Cardiac muscle cell (in vitro differentiated cells and primary cell): ENCODE results near the gene DAB2IP. TPM values are rescaled to one million over a fixed set of nuclear protein-coding genes. Genes with fewer than 3 reads are reported as not detected.

Source experiments
- DNase-seq, 2 donors: peaks; one replicate each; pipeline versions ENCODE4 v3.0.0 to v3.0.0-alpha.2; 2010 to 2017; ENCODE audit warnings: low read depth in 1 of 2, low spot score in 1 of 2
- H3K27ac ChIP-seq: fragments of 200-600 bp; sonication (generic); 2 replicates; pipeline ENCODE4 v1.5.1; 2016
- H3K27me3 ChIP-seq: fragments of 200-600 bp; sonication (generic); 2 replicates; pipeline ENCODE4 v1.6.0; 2016; ENCODE audit warnings: control low read depth
- H3K36me3 ChIP-seq: fragments of 200-600 bp; sonication (generic); 2 replicates; pipeline ENCODE4 v1.5.1; 2016; ENCODE audit warnings: control low read depth
- H3K4me1 ChIP-seq: fragments of 200-600 bp; sonication (generic); 2 replicates; pipeline ENCODE4 v1.8.1; 2017; ENCODE audit warnings: low read depth, mild to moderate bottlenecking, mixed run types
- H3K4me3 ChIP-seq: fragments of 200-600 bp; sonication (generic); 2 replicates; pipeline ENCODE4 v1.5.1; 2016; ENCODE audit warnings: mild to moderate bottlenecking
- H3K9me3 ChIP-seq: fragments of 200-600 bp; sonication (generic); 2 replicates; pipeline ENCODE4 v1.5.1; 2017; ENCODE audit warnings: low read depth, mild to moderate bottlenecking, control low read depth
- polyA plus RNA-seq: library from polyadenylated mRNA; unstranded; fragments of >200 nt; fragmentation: Nextera tagmentation; extraction: Ambion mirVana; gene quantifications from 2 replicates; pipeline ENCODE4 v1.2.1, GENCODE V29; 2016
- total RNA-seq: library from RNA; depleted of rRNA; stranded (reverse); fragments of >200 nt; gene quantifications from 2 replicates; pipeline ENCODE4 v1.2.3, GENCODE V29; 2016
- TF ChIP-seq, protein P1 (sequence below): IDR thresholded peaks from 2 replicates; pipeline ENCODE4 v1.5.1; 2012; ENCODE audit warnings: low read depth, mild to moderate bottlenecking, low read length

Gene DAB2IP
- total and polyA plus RNA-seq, 2 experiments from 2014 or later, result 25.7 to 105 TPM

DNA sequence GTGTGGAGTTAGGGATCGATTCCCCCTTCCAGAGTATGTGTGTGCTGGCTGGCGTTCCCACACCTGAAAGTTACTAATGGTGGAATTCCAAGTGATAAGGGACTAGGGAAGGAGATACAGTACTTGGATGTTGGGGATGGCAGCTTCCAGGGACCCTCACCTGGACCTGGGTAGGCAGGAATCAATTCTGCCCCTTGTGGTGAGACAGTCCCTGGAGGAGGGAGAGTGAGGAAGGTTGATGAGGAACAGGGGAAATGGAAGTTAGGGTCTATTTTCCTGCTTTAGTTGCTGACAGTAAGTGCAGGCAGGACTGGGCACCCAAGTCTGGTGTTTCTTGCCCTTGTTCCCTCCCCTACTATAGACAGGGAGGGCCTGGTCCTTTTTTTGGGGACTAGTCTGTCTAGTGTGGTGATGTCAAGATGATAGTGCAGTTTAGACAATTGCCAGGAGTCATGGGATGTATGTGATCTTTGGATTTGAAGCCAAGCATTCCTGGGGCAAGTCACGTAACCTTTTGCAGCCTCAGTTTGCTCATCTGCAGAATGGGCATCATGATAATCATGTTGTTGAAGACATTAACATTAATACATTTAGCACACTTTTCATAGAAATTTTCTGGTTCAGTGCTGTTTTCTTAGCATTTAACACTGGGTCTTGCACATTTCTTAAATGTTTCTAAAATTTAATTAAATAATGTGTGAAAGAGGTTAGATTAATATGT is 51.7 kb downstream of the DAB2IP start:
- no peak for DNase-seq
- Histone ChIP-seq H3K36me3 (no peaks in the 10 kb centered on the region), H3K4me1 (peaks cover 5% of the 10 kb centered on the region), H3K27me3 (no peaks in the 10 kb centered on the region), H3K9me3 (no peaks in the 10 kb centered on the region), H3K4me3 (no peak overlapping the region), H3K27ac (no peak overlapping the region)
- TF ChIP-seq, protein P1, sequence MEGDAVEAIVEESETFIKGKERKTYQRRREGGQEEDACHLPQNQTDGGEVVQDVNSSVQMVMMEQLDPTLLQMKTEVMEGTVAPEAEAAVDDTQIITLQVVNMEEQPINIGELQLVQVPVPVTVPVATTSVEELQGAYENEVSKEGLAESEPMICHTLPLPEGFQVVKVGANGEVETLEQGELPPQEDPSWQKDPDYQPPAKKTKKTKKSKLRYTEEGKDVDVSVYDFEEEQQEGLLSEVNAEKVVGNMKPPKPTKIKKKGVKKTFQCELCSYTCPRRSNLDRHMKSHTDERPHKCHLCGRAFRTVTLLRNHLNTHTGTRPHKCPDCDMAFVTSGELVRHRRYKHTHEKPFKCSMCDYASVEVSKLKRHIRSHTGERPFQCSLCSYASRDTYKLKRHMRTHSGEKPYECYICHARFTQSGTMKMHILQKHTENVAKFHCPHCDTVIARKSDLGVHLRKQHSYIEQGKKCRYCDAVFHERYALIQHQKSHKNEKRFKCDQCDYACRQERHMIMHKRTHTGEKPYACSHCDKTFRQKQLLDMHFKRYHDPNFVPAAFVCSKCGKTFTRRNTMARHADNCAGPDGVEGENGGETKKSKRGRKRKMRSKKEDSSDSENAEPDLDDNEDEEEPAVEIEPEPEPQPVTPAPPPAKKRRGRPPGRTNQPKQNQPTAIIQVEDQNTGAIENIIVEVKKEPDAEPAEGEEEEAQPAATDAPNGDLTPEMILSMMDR, result peak; percentile 15

DNA sequence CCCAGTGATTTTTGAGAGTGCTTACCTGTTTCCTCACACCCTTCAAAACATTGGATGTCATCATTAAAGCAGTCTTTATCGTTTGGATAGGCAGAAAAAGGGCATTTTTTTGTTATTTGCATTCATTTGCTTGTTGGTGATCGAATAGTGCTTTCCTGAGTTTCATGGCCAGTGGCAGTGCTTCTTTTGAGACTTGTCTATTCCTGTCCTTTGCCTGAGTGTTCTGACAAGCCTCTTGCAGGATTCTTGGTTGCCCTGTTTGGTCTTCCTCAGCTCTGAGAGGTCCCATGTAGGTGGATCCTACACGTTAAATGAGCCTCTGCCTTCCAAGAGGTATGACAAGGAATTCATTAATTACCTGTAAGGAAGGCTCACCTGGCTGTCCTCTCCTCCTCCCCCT is 52.8 kb downstream of the DAB2IP start:
- Histone ChIP-seq H3K4me3 (no peak overlapping the region), H3K4me1 (no peaks in the 10 kb centered on the region), H3K36me3 (no peaks in the 10 kb centered on the region), H3K27me3 (no peaks in the 10 kb centered on the region), H3K27ac (no peak overlapping the region), H3K9me3 (no peaks in the 10 kb centered on the region)
- no peak for DNase-seq
- TF ChIP-seq, protein P1, result no peak

DNA sequence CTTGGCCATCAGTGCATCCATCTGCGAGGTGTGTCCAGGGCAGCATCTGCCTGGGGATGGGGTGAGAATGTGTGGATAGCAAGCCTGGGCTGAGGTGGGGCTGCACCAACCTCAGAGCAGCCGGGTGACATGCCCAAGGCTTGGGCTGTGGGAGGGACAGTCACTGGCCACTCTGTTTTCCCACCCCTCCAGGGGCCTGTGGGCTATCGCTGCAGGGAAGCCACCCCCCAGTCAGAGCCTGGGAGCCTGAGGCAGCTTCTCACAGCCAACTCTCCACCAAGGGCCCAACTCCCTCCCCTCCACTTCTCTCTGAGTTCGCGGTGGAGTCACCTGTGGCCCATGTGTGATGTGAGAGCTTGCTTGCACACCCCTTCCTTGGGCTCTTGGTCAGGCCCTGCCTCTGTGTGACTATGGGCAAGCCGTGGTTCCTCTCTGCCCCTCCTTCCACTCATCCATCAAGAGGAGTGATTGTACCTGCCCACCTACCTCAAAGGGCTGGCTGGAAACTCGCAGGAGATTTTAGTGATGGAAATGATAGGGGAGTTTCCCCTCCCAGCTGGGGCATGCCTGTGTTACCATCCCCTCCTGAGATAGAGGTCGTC is 54.8 kb downstream of the DAB2IP start:
- H3K4me3 ChIP-seq, result no peak overlapping the region
- no peak for DNase-seq

DNA sequence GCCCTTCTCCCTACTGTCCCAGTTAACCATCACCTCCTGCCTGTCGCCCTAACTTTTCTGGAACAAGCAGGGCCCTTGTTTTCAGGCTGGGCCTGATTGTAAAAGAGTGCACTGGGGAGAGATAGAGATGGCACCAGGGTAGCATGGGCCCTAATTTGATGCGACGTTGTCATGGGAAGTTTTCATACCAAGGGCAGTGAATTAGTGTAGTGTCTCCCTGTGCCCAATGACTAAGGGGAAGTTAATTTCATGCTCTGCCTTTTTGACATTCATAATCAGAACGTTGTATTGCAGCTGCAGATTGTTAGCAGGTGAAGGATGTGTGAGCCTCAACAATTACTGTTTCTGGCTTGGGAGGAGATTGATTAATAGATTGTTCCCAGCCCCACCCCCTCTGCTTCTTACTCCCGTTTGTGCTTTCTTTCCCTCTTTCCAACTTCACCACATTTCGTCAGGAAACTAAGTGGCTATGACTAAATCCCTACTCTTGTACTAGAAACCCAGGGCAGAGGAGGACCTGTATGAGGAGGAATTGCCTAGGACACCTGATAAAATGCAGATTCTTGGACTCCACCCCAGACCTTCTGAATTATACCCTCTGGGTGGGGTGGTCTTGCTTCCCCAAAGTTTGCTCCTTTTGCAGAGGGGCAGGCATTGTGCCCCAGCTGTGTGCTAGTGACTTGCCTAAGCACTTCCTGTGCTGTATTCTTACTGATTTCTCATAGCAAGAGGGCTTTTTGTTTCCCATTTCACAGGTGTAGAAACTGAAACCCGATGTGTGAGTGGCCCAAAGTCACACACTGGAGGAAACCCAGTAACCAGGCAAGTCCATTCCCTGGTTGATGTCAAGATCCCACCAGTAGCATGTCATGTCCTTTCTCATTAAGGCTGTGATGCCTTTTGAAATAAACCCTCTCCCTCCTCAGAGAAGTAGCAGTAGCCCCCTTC is 56.3 kb downstream of the DAB2IP start:
- Histone ChIP-seq H3K4me3 (no peak overlapping the region), H3K36me3 (no peaks in the 10 kb centered on the region), H3K27ac (no peak overlapping the region), H3K27me3 (no peaks in the 10 kb centered on the region), H3K4me1 (no peaks in the 10 kb centered on the region), H3K9me3 (no peaks in the 10 kb centered on the region)
- no peak for DNase-seq
- TF ChIP-seq, protein P1, result no peak

More for the DNA sequence above, 54.8 kb downstream of the DAB2IP start:
- TF ChIP-seq, protein P1, result no peak
- Histone ChIP-seq H3K36me3 (no peaks in the 10 kb centered on the region), H3K27me3 (no peaks in the 10 kb centered on the region), H3K9me3 (no peaks in the 10 kb centered on the region), H3K4me1 (no peaks in the 10 kb centered on the region), H3K27ac (no peak overlapping the region)

DNA sequence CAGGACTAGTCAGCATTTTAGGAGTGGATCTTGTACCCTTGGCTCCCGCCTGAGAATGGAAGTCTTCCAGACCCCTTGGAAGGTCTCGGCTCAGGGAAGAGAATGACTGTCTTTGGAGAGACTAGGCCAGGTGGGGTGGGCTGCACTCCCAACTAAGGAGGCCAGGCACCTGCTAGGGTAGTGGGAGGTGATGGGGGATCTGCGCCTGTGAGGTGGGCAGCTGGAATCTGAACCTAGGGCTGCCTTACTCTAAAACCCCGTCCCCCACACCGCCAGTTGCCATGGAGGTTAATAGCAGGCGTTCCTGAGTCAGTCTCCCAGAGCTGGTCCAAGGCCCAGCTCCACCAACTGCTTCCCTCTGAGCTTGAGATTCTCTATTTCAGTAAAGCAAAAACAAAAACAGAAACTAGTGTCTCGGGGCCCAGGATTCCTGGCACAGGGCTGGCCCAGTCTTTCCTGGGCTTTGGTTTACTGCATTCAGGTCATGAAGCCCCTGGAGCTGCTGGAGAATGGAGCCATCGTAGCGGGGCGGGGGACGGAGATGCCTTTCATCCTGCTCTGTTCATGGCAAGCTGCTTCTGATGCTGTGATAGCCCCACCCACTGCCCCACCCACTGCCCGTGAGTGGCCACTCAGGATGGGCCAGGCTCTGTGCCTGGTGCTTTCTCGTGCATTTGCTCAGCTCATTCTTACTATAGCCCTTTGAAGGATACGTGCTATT is 57.5 kb downstream of the DAB2IP start:
- H3K36me3 ChIP-seq, result no peaks in the 10 kb centered on the region
- no peaks in the 10 kb centered on the region for H3K4me1 ChIP-seq
- no peak overlapping the region for H3K27ac ChIP-seq
- DNase-seq, result no peak
- H3K9me3 ChIP-seq, result no peaks in the 10 kb centered on the region
- no peak overlapping the region for H3K4me3 ChIP-seq
- H3K27me3 ChIP-seq, result no peaks in the 10 kb centered on the region
- TF ChIP-seq, protein P1, result no peak
